HG03066 (cell line): ENCODE measurements around the gene MCL1.
"Not testable (repeated sequence)": the region's sequence is repeated elsewhere in the genome, so short reads cannot be mapped to it uniquely, and the experiment has no call there.

ENCODE experiments used
- ATAC-seq: cut with Tn5 transposase; IDR thresholded peaks from one replicate; pipeline ENCODE4 v1.9.1; 2021; ENCODE audit warnings: low read depth; ENCODE audit not compliant: unreplicated experiment

MCL1 gene

DNA sequence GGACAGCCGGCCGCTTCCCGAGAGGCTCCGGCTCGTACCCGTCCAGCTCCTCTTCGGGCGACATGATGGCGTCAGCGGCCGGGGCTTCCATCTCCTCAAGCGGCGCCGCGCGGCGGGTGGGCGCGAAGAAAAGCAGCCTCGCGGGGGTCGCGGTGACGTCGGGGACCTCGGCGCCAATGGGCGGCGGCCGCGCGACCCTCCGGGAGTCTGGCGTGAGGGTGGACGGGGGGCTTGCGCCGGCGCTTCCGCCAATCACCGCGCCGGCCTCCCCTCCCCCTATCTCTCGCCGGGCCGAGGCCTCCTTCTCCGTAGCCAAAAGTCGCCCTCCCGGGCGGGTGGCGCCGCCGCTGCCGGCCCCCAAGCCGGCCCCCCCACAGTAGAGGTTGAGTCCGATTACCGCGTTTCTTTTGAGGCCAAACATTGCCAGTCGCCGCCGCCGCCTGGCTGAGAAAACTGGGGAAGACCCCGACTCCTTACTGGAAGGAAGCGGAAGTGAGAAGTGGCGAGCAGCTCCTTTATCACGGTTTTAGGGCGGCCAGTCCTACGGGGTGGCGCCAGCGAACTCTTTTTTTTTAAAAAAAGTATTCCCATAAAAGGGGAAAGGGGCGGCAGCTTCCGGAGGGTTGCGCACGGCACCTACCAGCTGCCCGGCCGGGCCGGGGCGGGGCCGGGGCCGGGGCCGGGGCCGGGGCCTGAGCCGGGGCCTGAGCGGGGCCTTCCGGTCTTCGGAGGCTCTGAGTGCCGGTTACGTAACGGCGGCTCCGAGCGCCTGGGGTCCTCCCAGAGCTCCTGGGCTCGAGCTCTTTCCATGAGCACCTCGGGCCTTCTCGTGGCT is at the start of gene MCL1:
Gene MCL1 (minus strand): TSS at position 501 of the 835 bp plus-strand sequence. CDS start 80 bp downstream, at position 421.
- peak; percentile 81 for ATAC-seq

DNA sequence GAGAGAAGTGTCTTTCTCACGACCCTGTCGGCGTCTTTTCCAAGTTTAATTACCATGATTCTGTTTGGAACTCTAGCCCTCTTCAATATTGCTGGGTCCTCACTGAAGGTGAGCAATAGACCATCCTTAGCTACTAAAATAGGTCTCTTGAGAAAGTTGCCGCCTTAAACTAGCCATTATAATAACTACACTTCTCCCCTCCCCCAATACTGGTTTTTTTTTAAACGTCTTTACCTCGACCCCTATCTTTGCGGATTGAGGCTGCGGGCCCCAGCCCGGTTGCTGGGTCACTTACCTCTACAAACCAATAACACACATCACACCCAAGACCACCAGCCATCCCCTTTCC is 49.3 kb upstream of the MCL1 start:
- no peak for ATAC-seq

DNA sequence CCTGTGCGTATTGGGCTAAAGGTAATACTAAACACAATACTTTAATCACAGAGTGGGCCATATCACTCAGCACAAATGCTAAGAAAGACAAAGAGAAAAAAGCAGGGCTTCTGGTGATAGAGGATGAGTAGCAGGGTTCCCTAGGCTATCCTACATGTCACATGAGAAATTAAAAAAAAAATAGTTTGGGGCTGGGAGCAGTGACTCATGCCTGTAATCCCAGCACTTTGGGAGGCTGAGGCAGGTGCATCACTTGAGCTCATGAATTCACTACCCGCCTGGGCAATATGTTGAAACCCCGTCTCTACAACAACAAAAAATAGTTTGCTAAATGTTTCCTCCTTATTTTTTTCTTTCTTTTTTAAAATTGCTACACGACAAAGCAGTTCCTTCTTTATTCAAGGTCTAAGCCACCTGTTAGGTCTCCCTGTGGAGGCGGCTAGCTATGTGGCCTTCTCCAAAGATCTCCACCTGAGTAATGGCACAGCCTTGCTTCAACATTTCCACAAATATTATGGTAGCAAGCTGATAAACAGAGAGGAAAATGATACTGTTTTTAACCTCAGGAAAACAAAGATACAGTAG is 48.5 kb upstream of the MCL1 start:
- no peak for ATAC-seq

DNA sequence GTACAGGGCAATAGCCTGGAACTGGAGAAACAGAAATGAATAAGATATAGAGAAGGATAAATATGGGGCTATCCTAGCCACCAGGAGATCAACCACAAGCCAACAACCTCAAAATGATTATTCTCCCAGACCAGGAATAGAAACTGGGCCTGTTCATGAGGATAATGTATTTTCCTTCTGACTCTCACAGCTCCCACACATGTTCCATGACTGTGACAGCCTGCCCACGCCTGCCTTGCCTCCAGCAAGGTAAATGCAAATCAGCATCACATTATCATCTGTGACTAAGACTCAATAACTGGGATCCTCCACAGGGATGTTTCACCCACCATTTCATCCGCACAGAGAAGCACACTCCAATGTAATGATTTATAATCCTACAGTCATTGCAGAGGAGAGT is 46.7 kb upstream of the MCL1 start:
- ATAC-seq = no peak

GRCh38 chr1:150624546-150624945 is 45.1 kb upstream of the MCL1 start:
- not testable (repeated sequence) for ATAC-seq

DNA sequence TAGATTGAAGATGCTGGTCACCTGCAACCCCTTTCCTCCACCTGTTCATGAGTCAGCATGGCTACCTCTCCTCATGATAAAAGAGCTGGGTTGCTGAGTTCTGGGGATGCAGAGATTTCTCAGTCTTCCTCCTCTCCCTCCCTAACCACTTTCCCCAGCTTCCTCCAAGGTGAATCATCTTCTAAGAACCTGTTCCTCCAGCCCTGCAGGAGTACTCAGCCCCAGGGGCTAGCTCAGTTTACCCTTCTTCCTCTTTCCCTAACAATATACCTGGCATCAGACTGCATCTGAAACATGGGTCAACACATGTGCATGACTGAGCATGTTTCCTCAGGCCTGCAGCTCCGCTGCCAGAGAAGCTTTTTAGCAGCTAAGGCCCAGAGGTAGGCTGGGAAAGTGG is 44.7 kb upstream of the MCL1 start:
- not testable (repeated sequence) for ATAC-seq

- no peak for ATAC-seq
Observed at GRCh38 chr1:150622303-150622975, 43.0 kb upstream of the MCL1 start.

DNA sequence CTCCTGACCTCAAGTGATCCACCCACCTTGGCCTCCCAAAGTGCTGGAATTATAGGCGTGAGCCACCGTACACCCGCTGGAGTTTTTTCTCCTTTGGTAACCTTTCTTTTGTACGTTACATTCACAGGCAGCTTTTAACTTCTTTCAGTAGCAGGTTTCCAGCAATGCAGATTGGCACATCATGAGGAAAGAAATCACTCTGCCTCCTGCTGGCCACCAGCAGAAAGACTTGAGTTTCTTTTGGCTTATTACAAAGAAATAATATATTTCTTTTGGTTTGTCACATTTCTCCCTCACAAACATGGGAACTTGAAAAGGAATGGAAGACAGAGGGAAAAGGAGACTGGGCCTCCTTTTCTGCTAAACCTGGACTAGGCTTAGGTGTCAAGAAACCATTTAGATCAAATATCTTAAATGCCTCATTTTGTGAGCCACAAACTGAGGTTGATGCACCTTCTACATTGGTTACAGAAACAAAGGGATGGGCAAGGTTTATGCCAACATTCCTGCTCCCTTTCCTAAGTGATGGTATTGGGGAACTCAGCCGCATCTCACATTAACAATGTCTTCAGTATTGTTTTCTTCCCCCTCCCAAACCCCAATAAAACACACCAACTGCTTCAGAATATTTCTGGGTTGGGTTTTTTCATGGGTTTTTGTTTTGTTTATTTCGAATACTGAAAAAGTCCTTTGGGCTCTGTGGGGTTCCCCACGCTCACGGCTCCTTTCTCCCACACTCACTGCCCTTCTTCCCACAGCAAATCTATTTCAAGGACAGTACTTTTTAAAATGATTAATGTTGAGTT is 42.3 kb upstream of the MCL1 start:
- no peak for ATAC-seq

GRCh38 chr1:150620919-150621318 is 41.5 kb upstream of the MCL1 start:
- no peak for ATAC-seq

DNA sequence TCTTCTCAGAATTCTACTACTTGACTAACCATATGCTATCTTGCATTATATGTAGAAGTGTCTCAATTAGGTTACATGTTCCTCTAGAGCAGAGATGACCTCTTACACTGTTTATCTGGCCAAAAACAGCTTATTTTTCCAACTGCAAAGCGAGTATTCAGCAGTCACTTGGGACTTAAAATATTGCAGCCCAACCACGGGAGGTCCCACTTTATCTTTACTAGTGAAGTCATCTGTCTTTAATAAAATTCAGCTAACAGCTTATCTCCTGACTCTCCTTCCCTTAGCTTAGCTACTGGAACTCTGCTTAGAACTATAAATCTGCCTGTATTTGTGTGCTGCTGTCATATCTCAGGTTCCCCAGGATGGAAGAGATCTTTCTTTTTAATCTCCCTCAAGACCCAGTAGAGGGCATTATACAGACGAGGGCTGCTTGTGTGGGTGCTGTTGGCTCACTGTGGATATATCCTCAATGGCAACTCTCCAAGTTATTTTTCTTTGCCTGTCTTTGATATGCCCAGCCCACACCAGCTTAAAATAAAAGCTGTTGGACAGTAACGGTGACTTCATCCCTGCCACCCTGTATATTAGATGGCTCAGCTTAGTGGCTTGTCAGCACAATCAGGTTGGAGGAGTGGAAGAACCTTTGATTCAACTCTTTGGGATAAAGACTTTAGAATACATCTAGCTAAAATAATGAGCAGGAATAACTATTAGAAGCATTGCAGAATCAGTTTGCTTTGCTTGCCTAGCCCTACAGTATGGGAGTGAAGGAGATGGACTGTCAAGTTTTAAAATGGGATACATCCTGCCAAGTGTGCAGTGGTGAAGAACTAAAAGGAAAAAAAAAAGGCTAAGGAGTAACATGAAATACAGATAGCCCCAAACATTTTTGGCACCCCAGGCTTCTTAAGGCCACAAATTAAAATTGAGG is 40.4 kb upstream of the MCL1 start:
- no peak for ATAC-seq

GRCh38 chr1:150615346-150616201 is 36.2 kb upstream of the MCL1 start:
- ATAC-seq = no peak

- no peak for ATAC-seq
Observed at GRCh38 chr1:150613061-150613920, 33.9 kb upstream of the MCL1 start.

DNA sequence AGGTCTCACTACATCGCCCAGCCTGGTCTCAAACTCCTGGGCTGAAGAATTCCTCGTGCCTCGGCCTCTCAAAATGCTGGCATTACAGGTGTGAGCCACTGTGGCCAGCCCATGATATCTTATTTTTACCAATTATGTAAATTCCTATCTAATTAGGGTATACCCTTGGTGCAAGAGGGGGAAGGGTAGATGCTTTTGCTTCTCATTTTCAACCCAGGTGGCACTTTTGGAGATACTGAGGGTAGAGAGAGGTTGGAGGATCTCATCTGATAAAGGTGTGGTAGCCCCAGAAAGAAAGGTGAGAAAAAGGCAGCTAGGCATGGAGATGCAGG is 32.6 kb upstream of the MCL1 start:
- no peak for ATAC-seq

- no peak for ATAC-seq
Observed at GRCh38 chr1:150610576-150610975, 31.2 kb upstream of the MCL1 start.

- no peak for ATAC-seq
Observed at GRCh38 chr1:150609732-150610131, 30.3 kb upstream of the MCL1 start.

GRCh38 chr1:150606463-150607142 is 27.2 kb upstream of the MCL1 start:
- ATAC-seq = no peak

DNA sequence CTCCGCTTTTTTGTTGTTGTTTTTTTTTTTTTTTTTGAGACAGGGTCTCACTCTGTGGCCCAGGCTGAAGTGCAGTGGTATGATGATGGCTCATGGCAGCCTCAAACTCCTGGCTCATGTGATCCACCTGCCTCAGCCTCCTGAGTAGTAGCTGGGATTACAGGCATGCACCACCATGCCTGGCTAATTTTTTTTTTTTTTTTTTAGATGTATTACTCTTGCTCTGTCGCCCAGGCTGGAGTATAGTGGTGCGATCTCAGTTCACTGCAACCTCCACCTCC is 26.0 kb upstream of the MCL1 start:
- not testable (repeated sequence) for ATAC-seq

GRCh38 chr1:150604226-150604588 is 24.8 kb upstream of the MCL1 start:
- ATAC-seq = no peak
